ENCODE results near the gene FRRS1.

- no peak for TF ChIP-seq CTCF (IDR thresholded peaks at IDR 0.05)
- no peak for TF ChIP-seq REST (IDR thresholded peaks at IDR 0.05)
- TF ChIP-seq USF2 (IDR thresholded peaks at IDR 0.05) = no peak
- TF ChIP-seq SREBF2 (IDR thresholded peaks at IDR 0.05) = no peak
- TF ChIP-seq EP300 (IDR thresholded peaks at IDR 0.05) = no peak
- no peak for TF ChIP-seq ELK1 (IDR thresholded peaks at IDR 0.05; ENCODE audit: low read depth, low read length)
Observed at GRCh38 chr1:99726818-99727217, 39.6 kb downstream of the FRRS1 start.

Data from A549 (cell line).